Smooth muscle cell (in vitro differentiated cells): ENCODE measurements around the gene MTURN. TPM values are rescaled to one million over a fixed set of nuclear protein-coding genes. Genes with fewer than 3 reads are reported as not detected.

Source experiments
- DNase-seq: peaks from one replicate; lab custom pipeline; 2025; ENCODE audit not compliant: unreplicated experiment; lab: John Stamatoyannopoulos, UW
- H2AFZ ChIP-seq: fragments of 200-600 bp; sonication (generic); 2 replicates; pipeline ENCODE4 v1.6.0; 2016; ENCODE audit warnings: antibody characterized with exemption, low read depth, mild to moderate bottlenecking
- H3F3A ChIP-seq: fragments of 200-600 bp; sonication (generic); 2 replicates; pipeline ENCODE4 v1.6.0; 2017; ENCODE audit warnings: antibody characterized with exemption, low read depth
- H3K27ac ChIP-seq: fragments of 200-600 bp; sonication (generic); 2 replicates; pipeline ENCODE4 v1.5.1; 2016; ENCODE audit warnings: low read depth, mild to moderate bottlenecking
- H3K27me3 ChIP-seq: fragments of 200-600 bp; sonication (generic); 2 replicates; pipeline ENCODE4 v1.6.1; 2016; ENCODE audit warnings: low read depth, mild to moderate bottlenecking
- H3K36me3 ChIP-seq: fragments of 200-600 bp; sonication (generic); 2 replicates; pipeline ENCODE4 v1.5.1; 2016; ENCODE audit warnings: low read depth
- H3K4me1 ChIP-seq: fragments of 200-600 bp; sonication (generic); 2 replicates; pipeline ENCODE4 v1.5.1; 2016; ENCODE audit warnings: low read depth
- H3K4me2 ChIP-seq: fragments of 200-600 bp; sonication (generic); 2 replicates; pipeline ENCODE4 v1.6.0; 2016; ENCODE audit warnings: mild to moderate bottlenecking
- H3K4me3 ChIP-seq: fragments of 200-600 bp; sonication (generic); 2 replicates; pipeline ENCODE4 v1.5.1; 2016; ENCODE audit warnings: mild to moderate bottlenecking
- H3K79me2 ChIP-seq: fragments of 200-600 bp; sonication (generic); 2 replicates; pipeline ENCODE4 v1.6.0; 2016; ENCODE audit warnings: low read depth, mild to moderate bottlenecking
- H3K9ac ChIP-seq: fragments of 200-600 bp; sonication (generic); 2 replicates; pipeline ENCODE4 v1.6.0; 2016; ENCODE audit warnings: low read depth
- H3K9me3 ChIP-seq: fragments of 200-600 bp; sonication (generic); replicated peaks from 2 replicates; pipeline ENCODE4 v1.5.1; 2016; ENCODE audit warnings: low read depth
- H4K20me1 ChIP-seq: fragments of 200-600 bp; sonication (generic); 2 replicates; pipeline ENCODE4 v1.6.0; 2016; ENCODE audit warnings: low read depth
- CTCF ChIP-seq: fragments of 200-600 bp; sonication (generic); IDR thresholded peaks from 2 replicates; pipeline ENCODE4 v1.5.1; 2017; ENCODE audit warnings: borderline replicate concordance, mild to moderate bottlenecking, antibody characterized with exemption; ENCODE audit not compliant: insufficient read depth, poor library complexity, severe bottlenecking
- WGBS: methylation state at CpG from one replicate; pipeline ENCODE4 v1.1.7; 2016; ENCODE audit warnings: low lambda C conversion rate; 5-methylcytosine and 5-hydroxymethylcytosine counted together
- polyA plus RNA-seq: library from polyadenylated mRNA; unstranded; fragments of >200 nt; fragmentation: Nextera tagmentation; extraction: Ambion mirVana; gene quantifications from 2 replicates; pipeline ENCODE4 v1.2.1, GENCODE V29; 2016
- total RNA-seq: library from RNA; depleted of rRNA; stranded (reverse); fragments of >200 nt; gene quantifications from 2 replicates; pipeline ENCODE4 v1.2.3, GENCODE V29; 2014

Gene MTURN
- total and polyA plus RNA-seq, 2 experiments from 2014 or later: 3.1 to 3.9 TPM

DNA sequence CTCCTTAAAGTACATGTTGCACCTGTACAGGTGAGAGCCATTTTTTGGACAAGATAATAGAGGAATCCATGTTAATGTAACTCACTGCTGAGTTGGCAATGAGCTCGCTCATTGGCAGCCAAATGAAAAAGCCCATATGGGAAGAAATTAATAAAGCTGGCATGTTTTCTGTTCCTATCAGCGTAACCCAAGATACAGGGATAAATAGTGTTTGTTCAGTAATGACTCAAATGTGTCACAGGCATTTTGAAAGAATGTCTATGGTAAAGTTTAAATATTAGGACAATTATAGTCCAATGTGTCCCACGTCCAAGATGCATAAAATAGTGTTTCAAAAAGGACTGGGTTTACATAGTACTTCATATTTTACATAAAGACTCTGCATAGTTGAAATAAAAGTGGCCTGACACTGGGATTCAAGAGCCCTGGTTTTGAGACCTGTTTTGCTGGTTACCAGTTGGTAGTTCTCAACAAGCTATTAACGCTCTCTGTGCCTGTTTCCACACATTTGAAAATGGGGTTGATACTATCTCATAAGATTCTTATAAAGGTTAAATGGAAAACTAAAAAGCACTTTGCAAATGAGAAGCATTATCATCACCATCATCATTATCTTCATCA, 49.1 kb downstream of the MTURN start:
- TF ChIP-seq CTCF: no peak
- Histone ChIP-seq H3K27ac (no peak overlapping the region), H3K4me1 (peaks cover 4% of the 10 kb centered on the region), H3K4me2 (no peak overlapping the region), H3K4me3 (no peak overlapping the region), H2AFZ (no peak overlapping the region), H3K36me3 (no peaks in the 10 kb centered on the region), H4K20me1 (no peaks in the 10 kb centered on the region), H3F3A (no peaks in the 10 kb centered on the region), H3K79me2 (no peaks in the 10 kb centered on the region), H3K9me3 (peaks cover 3% of the 10 kb centered on the region), H3K9ac (no peak overlapping the region), H3K27me3 (no peaks in the 10 kb centered on the region)
- DNase-seq: no peak
- WGBS: 91% methylated on average over 4 of the region's 4 CpGs

DNA sequence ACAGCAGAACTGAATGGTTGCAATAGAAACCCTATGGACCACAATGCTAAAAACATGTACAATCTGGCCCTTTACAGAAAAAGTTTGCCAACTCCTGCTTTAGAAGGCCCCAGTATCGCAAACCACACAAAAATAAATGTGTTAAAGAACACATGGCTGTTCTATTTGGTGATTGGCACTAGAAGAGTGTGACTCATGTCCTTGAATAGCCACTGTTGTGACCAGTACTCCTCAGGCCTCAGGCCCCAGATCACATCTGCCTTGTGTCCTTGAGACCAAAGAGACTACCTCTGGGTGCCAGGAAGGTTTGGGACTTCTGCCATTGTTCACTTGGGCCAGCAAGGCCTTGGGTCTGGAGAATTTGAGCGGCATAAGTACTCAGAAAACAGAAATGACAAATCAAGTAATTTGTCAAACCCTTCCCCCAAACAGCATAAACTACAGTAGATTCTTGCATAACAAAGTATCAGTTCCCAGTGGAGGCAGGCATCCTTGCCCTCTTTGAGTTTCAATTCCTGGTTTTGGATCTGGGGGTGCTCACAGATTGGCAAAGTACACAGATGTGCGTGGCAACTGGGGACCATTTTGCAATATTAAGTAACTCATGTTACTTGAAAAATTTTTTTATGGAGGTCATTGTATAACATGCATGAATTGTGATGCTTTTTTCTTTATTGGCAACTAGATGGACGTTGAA, 50.2 kb downstream of the MTURN start:
- H3K9ac ChIP-seq: no peak overlapping the region
- H3F3A ChIP-seq: no peaks in the 10 kb centered on the region
- TF ChIP-seq CTCF: no peak
- H3K27me3 ChIP-seq: no peaks in the 10 kb centered on the region
- H2AFZ ChIP-seq: no peak overlapping the region
- H3K27ac ChIP-seq: no peak overlapping the region
- no peak for DNase-seq
- no peak overlapping the region for H3K4me2 ChIP-seq
- no peaks in the 10 kb centered on the region for H4K20me1 ChIP-seq
- no peak overlapping the region for H3K4me3 ChIP-seq
- H3K36me3 ChIP-seq: no peaks in the 10 kb centered on the region
- H3K79me2 ChIP-seq: no peaks in the 10 kb centered on the region
- 90% methylated on average over 4 of the region's 4 CpGs for WGBS
- peaks cover 5% of the 10 kb centered on the region for H3K4me1 ChIP-seq
- H3K9me3 ChIP-seq: peaks cover 3% of the 10 kb centered on the region

DNA sequence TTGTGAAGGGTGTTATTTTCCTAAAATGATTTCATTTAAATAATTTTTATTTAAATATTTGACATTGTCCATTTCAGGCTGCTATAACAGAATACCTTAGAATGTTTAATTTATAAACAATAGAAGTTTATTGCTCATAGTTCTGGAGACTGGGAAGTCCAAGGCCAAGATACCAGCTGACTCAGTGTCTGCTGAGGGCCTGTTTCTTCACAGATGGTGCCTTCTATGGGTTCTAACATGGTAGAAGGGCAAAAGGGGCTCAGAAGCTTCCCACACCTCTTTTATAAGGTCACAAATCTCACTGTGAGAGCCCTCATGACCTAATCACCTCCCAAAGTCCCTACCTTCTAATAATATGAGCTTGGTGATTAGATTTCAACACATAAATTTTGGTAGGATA, 50.7 kb downstream of the MTURN start:
- no peak overlapping the region for H3K4me2 ChIP-seq
- H2AFZ ChIP-seq: no peak overlapping the region
- H3K4me1 ChIP-seq: peaks cover 5% of the 10 kb centered on the region
- H3F3A ChIP-seq: no peaks in the 10 kb centered on the region
- no peaks in the 10 kb centered on the region for H4K20me1 ChIP-seq
- no peaks in the 10 kb centered on the region for H3K79me2 ChIP-seq
- H3K9me3 ChIP-seq: peaks cover 3% of the 10 kb centered on the region
- no peaks in the 10 kb centered on the region for H3K27me3 ChIP-seq
- H3K27ac ChIP-seq: no peak overlapping the region
- H3K4me3 ChIP-seq: no peak overlapping the region
- no peak overlapping the region for H3K9ac ChIP-seq
- H3K36me3 ChIP-seq: no peaks in the 10 kb centered on the region
- no peak for DNase-seq
- TF ChIP-seq CTCF: no peak

DNA sequence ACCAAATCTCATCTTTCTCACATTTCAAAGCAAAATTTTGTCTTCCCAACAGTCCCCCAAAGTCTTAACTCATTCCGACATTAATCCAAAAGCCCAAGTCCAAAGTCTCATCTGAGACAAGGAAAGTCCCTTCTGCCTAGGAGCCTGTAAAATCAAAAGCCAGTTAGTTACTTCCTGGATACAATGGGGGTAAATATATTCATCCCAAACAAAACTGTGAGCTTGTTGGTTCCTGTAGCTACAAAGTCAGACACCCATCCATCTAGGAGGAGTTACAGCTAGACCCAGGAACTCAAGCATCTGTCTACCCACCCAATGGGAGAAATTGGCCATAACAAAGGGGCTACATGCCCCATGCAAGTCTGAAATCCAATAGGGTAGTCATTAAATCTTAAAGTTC, 51.9 kb downstream of the MTURN start:
- Histone ChIP-seq H3K79me2 (no peaks in the 10 kb centered on the region), H3K4me3 (no peak overlapping the region), H3K9me3 (peaks cover 3% of the 10 kb centered on the region), H3F3A (no peaks in the 10 kb centered on the region), H3K27ac (no peak overlapping the region), H4K20me1 (no peaks in the 10 kb centered on the region), H3K36me3 (no peaks in the 10 kb centered on the region), H3K27me3 (no peaks in the 10 kb centered on the region), H3K9ac (no peak overlapping the region), H2AFZ (no peak overlapping the region), H3K4me2 (no peak overlapping the region), H3K4me1 (peaks cover 5% of the 10 kb centered on the region)
- no peak for DNase-seq
- TF ChIP-seq CTCF: no peak
- WGBS: 100% methylated on average over 1 of the region's 1 CpG
